Activated CD8-positive, alpha-beta memory T cell treated with anti-CD3 and anti-CD28 coated beads, Interleukin-2, amount 50 U/mL, for 1 hour (primary cell): Measurements from ENCODE around the gene TMPO.
"Not testable (repeated sequence)": the region's sequence is repeated elsewhere in the genome, so short reads cannot be mapped to it uniquely, and the experiment has no call there.

Experiments used
- DNase-seq: peaks from one replicate; pipeline ENCODE4 v3.0.0-alpha.2; 2020; ENCODE audit errors: extremely low read depth

TMPO gene

GRCh38 chr12:98511806-98512205 is 3.6 kb upstream of the TMPO start:
- DNase-seq = not testable (repeated sequence)

GRCh38 chr12:98513379-98514322 is 1.7 kb upstream of the TMPO start:
- DNase-seq = no peak

- no peak for DNase-seq
These were observed 456 bp upstream of the TMPO start for GRCh38 chr12:98514982-98515286.

DNA sequence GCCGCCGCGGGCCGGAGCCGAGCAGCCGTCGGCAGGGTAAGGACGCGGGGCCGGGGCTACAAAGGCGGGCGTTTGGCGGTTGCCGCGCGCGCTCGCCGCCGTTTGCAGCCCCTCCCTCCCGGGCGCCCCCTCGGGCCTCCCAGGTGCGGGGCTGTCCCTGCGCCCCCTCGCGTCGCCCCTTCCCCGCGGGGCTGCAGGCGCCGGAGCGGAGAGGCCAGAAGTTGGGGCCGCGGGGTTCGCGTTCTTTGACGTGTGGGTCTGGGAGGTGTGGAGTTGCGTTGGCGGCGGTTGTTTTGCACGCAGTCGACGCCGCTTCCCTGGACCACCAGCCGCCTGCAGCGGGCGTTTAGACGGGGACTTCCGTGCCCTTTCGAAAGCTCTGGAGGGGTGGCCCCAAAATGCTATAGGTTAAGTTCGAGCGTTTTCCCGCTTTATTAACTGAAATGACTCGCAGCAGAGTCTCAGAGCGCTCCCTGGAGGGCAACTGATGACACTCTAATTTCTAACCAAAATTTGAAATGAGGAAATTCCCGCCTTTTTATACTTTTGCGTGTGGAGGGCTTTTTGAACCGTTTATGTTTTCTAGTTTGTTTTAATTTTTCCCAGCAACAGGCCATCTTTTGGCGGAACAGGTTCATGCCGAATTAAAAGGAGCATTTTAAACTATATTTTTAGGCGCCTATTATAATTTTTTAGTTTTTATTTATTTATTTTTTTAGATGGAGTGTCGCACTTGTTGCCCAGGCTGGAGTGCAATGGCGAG is 902 bp downstream of the TMPO start:
- DNase-seq = peak; percentile 71

GRCh38 chr12:98519257-98519907 is 4.0 kb downstream of the TMPO start:
- DNase-seq = no peak

DNA sequence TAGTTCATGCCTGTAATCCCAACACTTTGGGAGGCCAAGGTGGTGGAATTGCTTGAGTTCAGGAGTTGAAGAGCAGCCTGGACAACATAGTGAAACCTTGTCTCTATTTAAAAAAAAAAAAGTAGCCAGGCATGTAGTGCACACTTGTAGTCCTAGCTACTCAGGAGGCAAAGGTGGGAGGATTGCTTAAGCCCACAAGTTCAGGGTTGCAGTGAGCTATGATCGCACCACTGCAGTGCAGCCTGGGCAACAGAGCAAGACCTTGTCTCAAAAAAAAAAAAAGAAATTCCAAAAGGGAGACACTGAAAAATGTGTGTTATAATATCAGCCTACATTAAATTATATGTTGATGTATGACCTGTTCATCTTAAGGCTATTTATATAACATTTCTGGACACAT is 14.7 kb downstream of the TMPO start:
- DNase-seq = no peak

DNA sequence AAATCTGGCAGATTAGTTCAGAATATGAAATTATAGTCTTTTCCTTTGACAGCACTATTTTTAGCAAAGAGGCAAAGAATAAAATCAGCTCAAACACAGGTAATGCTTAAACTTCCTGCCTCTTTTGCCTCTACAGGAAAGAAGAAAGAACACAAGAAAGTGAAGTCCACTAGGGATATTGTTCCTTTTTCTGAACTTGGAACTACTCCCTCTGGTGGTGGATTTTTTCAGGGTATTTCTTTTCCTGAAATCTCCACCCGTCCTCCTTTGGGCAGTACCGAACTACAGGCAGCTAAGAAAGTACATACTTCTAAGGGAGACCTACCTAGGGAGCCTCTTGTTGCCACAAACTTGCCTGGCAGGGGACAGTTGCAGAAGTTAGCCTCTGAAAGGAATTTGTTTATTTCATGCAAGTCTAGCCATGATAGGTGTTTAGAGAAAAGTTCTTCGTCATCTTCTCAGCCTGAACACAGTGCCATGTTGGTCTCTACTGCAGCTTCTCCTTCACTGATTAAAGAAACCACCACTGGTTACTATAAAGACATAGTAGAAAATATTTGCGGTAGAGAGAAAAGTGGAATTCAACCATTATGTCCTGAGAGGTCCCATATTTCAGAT is 17.4 kb downstream of the TMPO start:
- DNase-seq = no peak

- no peak for DNase-seq
These were observed 18.4 kb downstream of the TMPO start for GRCh38 chr12:98533723-98534251.

DNA sequence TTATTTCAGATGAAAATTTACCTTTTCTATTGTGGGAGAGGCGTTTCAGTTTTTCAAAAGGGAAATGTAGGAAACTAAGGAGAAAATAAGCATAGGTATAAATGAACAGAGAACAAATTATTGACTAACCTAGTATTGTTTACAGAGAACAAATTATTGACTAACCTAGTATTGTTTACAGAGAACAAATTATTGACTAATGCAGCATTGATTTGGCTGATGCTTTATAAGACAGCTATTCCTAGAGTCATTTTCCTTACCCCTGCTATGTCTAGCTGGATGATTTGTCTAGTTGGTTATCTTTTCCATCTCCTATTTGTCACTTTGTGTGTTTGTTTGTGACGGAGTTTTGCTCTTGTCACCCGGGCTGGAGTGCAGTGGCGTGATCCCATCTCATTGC is 22.6 kb downstream of the TMPO start:
- no peak for DNase-seq

GRCh38 chr12:98543701-98544100 is 28.3 kb downstream of the TMPO start:
- no peak for DNase-seq

DNA sequence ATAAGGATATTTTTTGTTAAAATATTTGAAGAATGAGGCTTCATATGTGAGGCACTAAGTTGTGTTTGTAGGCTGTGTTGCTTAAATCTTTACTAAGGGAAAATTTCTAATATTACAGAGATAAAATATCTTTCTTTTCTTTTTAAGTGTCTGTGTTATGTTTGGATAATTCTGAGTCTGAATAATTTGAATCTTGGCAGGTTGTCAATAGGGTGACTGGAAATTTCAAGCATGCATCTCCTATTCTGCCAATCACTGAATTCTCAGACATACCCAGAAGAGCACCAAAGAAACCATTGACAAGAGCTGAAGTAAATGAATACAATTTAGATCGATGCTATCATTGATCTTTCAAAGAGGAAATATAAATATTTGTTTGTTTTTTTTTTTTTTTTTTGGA is 29.4 kb downstream of the TMPO start:
- DNase-seq = no peak

DNA sequence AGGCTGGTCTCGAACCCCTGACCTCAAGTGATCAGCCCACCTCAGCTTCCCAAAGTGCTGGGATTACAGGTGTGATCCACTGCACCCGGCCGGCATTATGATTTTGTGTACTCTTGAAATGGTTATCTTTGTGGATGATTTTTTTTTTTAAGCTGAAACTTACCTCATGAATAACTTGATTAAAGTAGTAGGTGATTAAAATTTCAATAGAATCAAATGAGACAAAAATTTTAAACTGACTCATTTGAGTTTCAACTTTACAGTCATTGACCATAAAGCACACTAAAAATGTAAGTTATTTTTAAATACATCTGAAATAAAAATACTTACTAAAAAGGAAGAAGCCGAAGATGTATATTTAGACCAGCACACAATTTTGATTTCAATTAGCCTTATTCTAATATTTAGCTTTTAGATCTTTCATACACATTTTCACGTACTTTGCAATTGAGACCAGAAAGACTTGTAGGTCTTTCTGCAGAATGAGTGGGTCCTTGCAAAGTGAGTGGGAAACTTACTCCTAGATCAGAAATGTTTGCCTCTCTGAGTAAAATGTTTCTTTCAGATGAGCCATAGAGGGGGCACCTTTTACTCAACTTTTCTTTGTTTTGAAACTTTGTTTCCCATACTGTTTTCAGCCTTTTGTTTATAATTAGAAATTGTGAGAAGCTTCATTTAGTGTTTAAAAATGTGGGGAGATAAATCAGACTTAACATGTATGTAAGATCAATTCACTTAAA is 34.2 kb downstream of the TMPO start:
- no peak for DNase-seq

- DNase-seq = no peak
These were observed 36.4 kb downstream of the TMPO start for GRCh38 chr12:98551787-98552186.

DNA sequence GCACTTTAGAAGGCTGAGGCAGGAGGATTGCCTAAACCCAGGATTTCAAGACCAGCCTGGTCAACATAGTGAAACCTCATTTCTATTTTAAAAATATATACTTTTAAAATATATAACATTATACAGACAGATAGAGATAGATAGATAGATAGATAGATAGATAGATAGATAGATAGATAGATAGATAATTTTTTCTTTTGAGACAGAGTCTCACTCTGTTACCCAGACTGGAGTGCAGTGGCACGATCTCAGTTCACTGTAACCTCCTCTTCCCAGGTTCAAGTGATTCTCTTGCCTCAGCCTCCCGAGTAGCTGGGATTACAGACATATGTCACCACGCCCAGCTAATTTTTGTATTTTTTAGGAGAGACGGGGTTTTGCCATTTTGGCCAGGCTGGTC is 42.7 kb downstream of the TMPO start:
- DNase-seq = not testable (repeated sequence)

GRCh38 chr12:98559666-98560065 is 44.3 kb downstream of the TMPO start:
- DNase-seq = no peak

DNA sequence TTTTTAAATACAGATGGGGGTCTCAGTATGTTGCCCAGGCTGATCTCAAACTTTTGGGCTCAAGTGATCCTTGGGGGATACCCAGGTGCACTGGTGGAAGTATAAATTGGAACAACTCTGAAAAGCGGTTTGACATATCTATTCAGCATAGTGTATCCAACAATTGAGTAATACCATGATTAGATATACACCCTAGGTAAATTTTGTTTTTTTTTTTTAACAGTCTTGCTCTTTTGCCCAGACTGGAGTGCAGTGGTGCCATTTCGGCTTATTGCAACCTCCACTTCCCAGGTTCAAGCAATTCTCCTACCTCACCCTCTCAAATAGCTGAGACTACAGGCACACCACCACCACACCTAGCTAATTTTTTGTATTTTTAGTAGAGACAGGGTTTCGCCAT is 46.5 kb downstream of the TMPO start:
- no peak for DNase-seq

DNA sequence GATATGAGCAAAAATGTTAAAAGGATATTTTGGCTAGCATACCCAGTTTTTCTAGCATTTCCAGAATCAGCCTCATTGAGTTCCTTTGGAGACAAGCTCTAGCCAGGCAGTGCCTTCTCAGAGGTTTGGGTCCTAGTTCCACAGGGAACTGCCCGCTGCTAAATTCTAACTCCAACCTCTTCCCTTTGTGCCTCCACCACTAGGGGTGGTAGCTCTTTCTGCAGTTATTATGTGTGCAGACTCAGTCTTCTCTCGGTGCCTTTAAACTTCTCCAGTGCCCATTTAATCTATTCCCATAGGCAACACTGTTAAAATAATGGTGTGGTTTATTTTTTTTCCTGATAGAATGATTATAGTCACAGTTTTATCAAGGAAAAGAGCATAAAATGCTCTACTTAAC is 56.6 kb downstream of the TMPO start:
- DNase-seq = no peak

DNA sequence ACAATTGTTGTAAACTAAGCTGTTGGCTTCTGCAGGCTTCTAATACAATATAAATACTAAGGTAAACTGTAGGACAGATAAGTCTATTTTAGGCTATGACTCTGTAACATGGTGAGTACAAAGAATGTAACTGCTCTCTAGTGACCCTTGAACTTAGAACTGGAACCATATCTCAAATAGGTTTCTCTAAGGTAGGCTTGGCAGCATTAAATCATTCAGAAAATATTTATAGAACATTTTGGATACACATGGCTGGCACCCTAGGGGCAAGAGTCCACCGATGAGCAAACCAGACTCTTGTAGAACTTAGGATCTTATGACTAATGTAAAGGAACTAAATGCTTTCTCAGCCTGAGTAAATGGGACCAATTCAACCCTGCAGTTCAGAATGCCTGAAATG is 58.7 kb downstream of the TMPO start:
- DNase-seq = no peak

DNA sequence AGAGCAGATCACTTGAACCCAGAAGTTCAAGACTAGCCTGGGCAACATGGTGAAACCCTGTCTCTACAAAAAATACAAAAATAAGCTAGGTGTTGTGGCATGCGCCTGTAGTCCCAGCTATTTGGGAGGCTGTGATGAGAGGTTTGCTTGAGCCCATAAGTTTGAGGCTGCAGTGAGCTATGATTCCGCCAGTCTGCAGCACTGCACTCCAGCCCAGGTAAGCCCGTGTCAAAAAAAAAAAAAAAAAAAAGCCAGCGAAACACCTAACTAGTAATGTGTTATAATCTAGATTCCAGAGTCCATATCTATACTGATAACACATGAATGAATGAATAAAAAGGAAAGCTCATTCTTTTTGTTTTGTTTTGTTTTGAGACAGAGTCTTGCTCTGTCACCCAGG is 59.6 kb downstream of the TMPO start:
- no peak for DNase-seq

GRCh38 chr12:98576795-98577194 is 61.4 kb downstream of the TMPO start:
- not testable (repeated sequence) for DNase-seq

DNA sequence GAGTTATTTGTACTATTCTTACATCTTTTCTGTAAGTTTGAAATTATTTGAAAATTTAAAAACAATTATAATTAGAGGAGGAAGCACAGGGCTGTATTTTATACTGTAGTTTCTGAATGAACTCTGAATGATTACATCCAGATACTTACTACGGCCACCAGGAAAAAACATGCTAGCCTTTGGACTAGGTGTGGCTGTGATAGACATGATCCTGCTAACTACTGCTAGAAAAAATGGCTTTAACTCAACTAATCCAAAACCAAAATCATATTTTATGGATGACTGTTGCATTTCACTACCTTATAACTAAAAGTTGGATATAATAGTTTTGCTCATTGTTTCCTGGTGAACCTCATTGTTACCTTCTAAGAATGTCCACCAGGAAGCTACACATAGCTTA is 63.0 kb downstream of the TMPO start:
- DNase-seq = no peak
